HG03159 (cell line): ENCODE data around the gene HOXB2.

Source experiments
- ATAC-seq: cut with Tn5 transposase; IDR thresholded peaks from one replicate; pipeline ENCODE4 v1.9.1; 2021; ENCODE audit warnings: mild to moderate bottlenecking, moderate library complexity; ENCODE audit not compliant: unreplicated experiment

The HOXB2 gene

GRCh38 chr17:48566717-48567116, 21.8 kb upstream of the HOXB2 start:
- ATAC-seq = no peak

- no peak for ATAC-seq
These were observed 21.2 kb upstream of the HOXB2 start for GRCh38 chr17:48565925-48566710.

GRCh38 chr17:48565022-48565554, 20.2 kb upstream of the HOXB2 start:
- ATAC-seq = no peak

GRCh38 chr17:48564188-48565021, 19.5 kb upstream of the HOXB2 start:
- no peak for ATAC-seq

GRCh38 chr17:48563867-48564187, 18.9 kb upstream of the HOXB2 start:
- no peak for ATAC-seq

- no peak for ATAC-seq
These were observed 18.5 kb upstream of the HOXB2 start for GRCh38 chr17:48563385-48563838.

- no peak for ATAC-seq
These were observed 18.0 kb upstream of the HOXB2 start for GRCh38 chr17:48562934-48563333.

GRCh38 chr17:48561884-48562810, 17.2 kb upstream of the HOXB2 start:
- ATAC-seq = no peak

- ATAC-seq = no peak
These were observed 15.2 kb upstream of the HOXB2 start for GRCh38 chr17:48559840-48560817.

GRCh38 chr17:48559122-48559839, 14.4 kb upstream of the HOXB2 start:
- no peak for ATAC-seq

GRCh38 chr17:48558831-48559121, 13.9 kb upstream of the HOXB2 start:
- no peak for ATAC-seq

- no peak for ATAC-seq
These were observed 13.3 kb upstream of the HOXB2 start for GRCh38 chr17:48558057-48558830.

- no peak for ATAC-seq
These were observed 11.9 kb upstream of the HOXB2 start for GRCh38 chr17:48556576-48557401.

- no peak for ATAC-seq
These were observed 11.3 kb upstream of the HOXB2 start for GRCh38 chr17:48556229-48556575.

GRCh38 chr17:48555258-48556228, 10.6 kb upstream of the HOXB2 start:
- ATAC-seq = no peak

- no peak for ATAC-seq
These were observed 9.7 kb upstream of the HOXB2 start for GRCh38 chr17:48554412-48555257.
